ENCODE results near the gene U2AF1L4.

The U2AF1L4 gene

GRCh38 chr19:35721374-35721773 is 23.8 kb downstream of the U2AF1L4 start:
- no peak for TF ChIP-seq CTCF (IDR thresholded peaks at IDR 0.05)
- Histone ChIP-seq H3K27me3 (no peaks in the 10 kb centered on the region), H3K9me3 (no peaks in the 10 kb centered on the region), H3K4me3 (no peak overlapping the region), H3K27ac (no peak overlapping the region), H3K36me3 (peaks cover 52 to 71% (median 61%) of the 10 kb centered on the region in 3 donors), H3K4me1 (peaks cover 0 to 26% (median 16%) of the 10 kb centered on the region in 4 donors)
- intact Hi-C loops (cut with DNase I; ENCODE audit: low total_unique reads), result no loop called here
- DNase-seq, result no peak

DNA sequence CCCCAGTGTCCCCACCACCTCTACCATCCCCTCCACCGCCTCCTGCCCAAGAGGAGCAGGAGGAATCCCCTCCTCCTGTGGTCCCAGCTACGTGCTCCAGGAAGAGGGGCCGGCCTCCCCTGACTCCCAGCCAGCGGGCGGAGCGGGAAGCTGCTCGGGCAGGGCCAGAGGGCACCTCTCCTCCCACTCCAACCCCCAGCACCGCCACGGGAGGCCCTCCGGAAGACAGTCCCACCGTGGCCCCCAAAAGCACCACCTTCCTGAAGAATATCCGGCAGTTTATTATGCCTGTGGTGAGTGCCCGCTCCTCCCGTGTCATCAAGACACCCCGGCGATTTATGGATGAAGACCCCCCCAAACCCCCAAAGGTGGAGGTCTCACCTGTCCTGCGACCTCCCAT is 24.6 kb downstream of the U2AF1L4 start:
- Histone ChIP-seq H3K27me3 (no peaks in the 10 kb centered on the region), H3K4me1 (peaks cover 0 to 33% (median 22%) of the 10 kb centered on the region in 4 donors), H3K9me3 (no peaks in the 10 kb centered on the region), H3K4me3 (no peak overlapping the region), H3K36me3 (peaks cover 45 to 64% (median 54%) of the 10 kb centered on the region in 3 donors), H3K27ac (no peak overlapping the region)
- TF ChIP-seq CTCF (IDR thresholded peaks at IDR 0.05), result no peak
- no peak for DNase-seq
- intact Hi-C loops (cut with DNase I; ENCODE audit: low total_unique reads), result no loop called here

DNA sequence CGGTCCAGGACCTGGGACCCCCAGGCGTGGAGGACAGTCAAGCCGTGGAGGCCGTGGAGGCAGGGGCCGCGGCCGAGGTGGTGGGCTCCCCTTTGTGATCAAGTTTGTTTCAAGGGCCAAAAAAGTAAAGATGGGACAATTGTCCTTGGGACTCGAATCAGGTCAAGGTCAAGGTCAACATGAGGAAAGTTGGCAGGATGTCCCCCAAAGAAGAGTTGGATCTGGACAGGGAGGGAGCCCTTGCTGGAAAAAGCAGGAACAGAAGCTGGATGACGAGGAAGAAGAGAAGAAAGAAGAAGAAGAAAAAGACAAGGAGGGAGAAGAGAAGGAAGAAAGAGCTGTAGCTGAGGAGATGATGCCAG is 25.1 kb downstream of the U2AF1L4 start:
- no peaks in the 10 kb centered on the region for H3K27me3 ChIP-seq
- no peak overlapping the region for H3K27ac ChIP-seq
- intact Hi-C loops (cut with DNase I; ENCODE audit: low total_unique reads), result no loop called here
- no peak for DNase-seq
- peaks cover 40 to 58% (median 49%) of the 10 kb centered on the region in 3 donors for H3K36me3 ChIP-seq
- H3K4me3 ChIP-seq, result no peak overlapping the region
- no peak for TF ChIP-seq CTCF (IDR thresholded peaks at IDR 0.05)
- H3K4me1 ChIP-seq, result peaks cover 0 to 36% (median 26%) of the 10 kb centered on the region in 4 donors
- no peaks in the 10 kb centered on the region for H3K9me3 ChIP-seq

DNA sequence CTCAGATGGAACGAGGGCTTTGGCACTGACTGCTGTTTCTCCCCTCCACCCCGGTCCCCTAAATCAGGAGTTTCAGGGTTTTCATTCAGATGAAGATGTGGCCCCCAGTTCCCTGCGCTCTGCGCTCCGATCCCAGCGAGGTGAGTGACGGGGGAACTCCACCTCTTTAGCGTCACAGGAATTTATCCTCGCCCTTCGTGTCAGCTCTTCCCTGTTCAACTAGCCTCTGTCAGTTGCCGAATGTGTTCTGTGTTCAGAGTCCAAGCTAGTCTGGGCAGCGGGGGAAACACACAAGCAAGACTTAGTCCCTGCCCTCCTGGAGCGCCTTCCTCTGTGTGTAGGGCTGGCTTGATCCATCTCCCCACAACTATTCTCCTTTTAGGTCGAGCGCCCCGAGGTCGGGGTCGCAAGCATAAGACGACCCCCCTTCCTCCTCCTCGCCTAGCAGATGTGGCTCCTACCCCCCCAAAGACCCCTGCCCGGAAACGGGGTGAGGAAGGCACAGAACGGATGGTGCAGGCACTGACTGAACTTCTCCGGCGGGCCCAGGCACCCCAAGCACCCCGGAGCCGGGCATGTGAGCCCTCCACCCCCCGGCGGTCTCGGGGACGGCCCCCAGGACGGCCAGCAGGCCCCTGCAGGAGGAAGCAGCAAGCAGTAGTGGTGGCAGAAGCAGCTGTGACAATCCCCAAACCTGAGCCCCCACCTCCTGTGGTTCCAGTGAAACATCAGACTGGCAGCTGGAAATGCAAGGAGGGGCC is 25.6 kb downstream of the U2AF1L4 start:
- H3K4me3 ChIP-seq, result peak overlapping the region; percentile 64 to 95
- no peak for DNase-seq
- H3K27ac ChIP-seq, result peak overlapping the region in 1 of 2 donors; percentile 77
- TF ChIP-seq CTCF (IDR thresholded peaks at IDR 0.05), result no peak
- H3K9me3 ChIP-seq, result no peaks in the 10 kb centered on the region
- H3K27me3 ChIP-seq, result no peaks in the 10 kb centered on the region
- intact Hi-C loops (cut with DNase I; ENCODE audit: low total_unique reads), result loop anchor here (5.0 to 10.0 kb wide), 3 partner anchors 38 to 595 kb away; partner anchors contain the start of genes HSPB6, PROSER3 and TMEM147
- H3K4me1 ChIP-seq, result peaks cover 0 to 36% (median 26%) of the 10 kb centered on the region in 4 donors
- H3K36me3 ChIP-seq, result peaks cover 34 to 53% (median 43%) of the 10 kb centered on the region in 3 donors

DNA sequence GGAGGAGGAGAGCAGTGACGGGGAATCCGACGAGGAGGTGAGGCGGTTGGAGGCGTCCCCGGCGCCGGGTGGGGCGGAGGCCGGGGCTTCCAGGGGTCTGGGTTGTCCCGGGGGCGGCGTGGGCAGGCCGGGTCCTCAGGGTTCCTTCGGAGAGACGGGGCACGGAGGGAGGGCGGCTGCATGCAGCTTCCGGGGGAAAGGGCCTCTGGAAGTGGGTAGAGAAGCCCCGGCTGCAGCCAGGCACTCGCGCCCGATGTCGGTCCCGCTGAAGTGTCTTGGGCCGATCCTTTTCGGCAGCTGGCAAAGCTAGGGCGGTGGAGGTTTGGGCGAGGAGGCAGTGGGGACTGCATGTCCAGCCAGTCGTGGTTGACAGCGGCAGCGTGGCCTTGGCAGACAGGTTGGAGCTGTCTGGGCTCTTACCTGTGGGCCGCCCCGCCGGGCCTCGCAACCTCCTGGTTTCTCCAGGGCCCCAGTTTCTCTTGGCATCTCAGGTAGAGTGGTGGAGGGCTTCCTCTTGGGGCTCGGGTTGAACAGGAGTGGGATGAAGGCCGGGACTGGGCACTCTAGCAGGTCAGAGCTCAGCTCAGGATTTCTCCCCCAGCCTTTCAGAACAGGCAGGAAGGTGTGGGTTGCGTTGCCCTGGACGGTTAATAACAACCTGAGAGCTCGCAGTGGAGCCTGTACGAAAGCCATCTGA is 26.7 kb downstream of the U2AF1L4 start:
- no peak for TF ChIP-seq CTCF (IDR thresholded peaks at IDR 0.05)
- DNase-seq, result no peak
- peaks cover 24 to 42% (median 32%) of the 10 kb centered on the region in 3 donors for H3K36me3 ChIP-seq
- H3K9me3 ChIP-seq, result no peaks in the 10 kb centered on the region
- H3K27me3 ChIP-seq, result no peaks in the 10 kb centered on the region
- H3K4me3 ChIP-seq, result peak overlapping the region; percentile 64 to 95
- intact Hi-C loops (cut with DNase I; ENCODE audit: low total_unique reads), result loop anchor here (5.0 to 10.0 kb wide), 3 partner anchors 39 to 594 kb away; partner anchors contain the start of genes HSPB6, PROSER3 and TMEM147
- peak overlapping the region; percentile 77 to 86 for H3K27ac ChIP-seq
- H3K4me1 ChIP-seq, result peaks cover 0 to 36% (median 26%) of the 10 kb centered on the region in 4 donors

Data from tibial artery (tissue), 4 donors.